Upper lobe of left lung (tissue), 4 donors: Measurements from ENCODE around the gene TNK2.

ENCODE experiments used
- EP300 ChIP-seq, 4 donors: sonication (generic); formaldehyde crosslinking; IDR thresholded peaks; one replicate each; pipeline ENCODE4 v1.5.1; 2017; ENCODE audit warnings: antibody characterized with exemption in 4 of 4, control low read depth in 2 of 4
- POLR2A ChIP-seq, 4 donors: fragments of 450-650 bp; IDR thresholded peaks; one replicate each; pipeline ENCODE4 v1.5.1; 2016 to 2017; ENCODE audit warnings: antibody characterized with exemption in 4 of 4, mild to moderate bottlenecking in 2 of 4
- POLR2AphosphoS5 ChIP-seq, 2 donors: sonication (generic); formaldehyde crosslinking; IDR thresholded peaks; one replicate each; pipeline ENCODE4 v1.5.1; 2017; ENCODE audit warnings: antibody characterized with exemption in 2 of 2
- TF ChIP-seq, protein P1 (sequence below), 6 experiments: fragments of 450-650 bp in 4 of 6; fragments of 200-600 bp in 2 of 6; sonication (generic) in 2 of 6; IDR thresholded peaks; one replicate each; pipeline ENCODE4 v1.5.1; 2016 to 2019; ENCODE audit warnings: antibody characterized with exemption in 6 of 6

GRCh38 chr3:195873971-195874370, 34.4 kb downstream of the TNK2 start:
- TF ChIP-seq POLR2AphosphoS5 (IDR thresholded peaks at IDR 0.05) (no peak), POLR2A (IDR thresholded peaks at IDR 0.05) (no peak), EP300 (IDR thresholded peaks at IDR 0.05) (no peak)
- TF ChIP-seq, protein P1, sequence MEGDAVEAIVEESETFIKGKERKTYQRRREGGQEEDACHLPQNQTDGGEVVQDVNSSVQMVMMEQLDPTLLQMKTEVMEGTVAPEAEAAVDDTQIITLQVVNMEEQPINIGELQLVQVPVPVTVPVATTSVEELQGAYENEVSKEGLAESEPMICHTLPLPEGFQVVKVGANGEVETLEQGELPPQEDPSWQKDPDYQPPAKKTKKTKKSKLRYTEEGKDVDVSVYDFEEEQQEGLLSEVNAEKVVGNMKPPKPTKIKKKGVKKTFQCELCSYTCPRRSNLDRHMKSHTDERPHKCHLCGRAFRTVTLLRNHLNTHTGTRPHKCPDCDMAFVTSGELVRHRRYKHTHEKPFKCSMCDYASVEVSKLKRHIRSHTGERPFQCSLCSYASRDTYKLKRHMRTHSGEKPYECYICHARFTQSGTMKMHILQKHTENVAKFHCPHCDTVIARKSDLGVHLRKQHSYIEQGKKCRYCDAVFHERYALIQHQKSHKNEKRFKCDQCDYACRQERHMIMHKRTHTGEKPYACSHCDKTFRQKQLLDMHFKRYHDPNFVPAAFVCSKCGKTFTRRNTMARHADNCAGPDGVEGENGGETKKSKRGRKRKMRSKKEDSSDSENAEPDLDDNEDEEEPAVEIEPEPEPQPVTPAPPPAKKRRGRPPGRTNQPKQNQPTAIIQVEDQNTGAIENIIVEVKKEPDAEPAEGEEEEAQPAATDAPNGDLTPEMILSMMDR (IDR thresholded peaks at IDR 0.05): no peak
